Loucy (cell line): ENCODE data around the gene LRRC27.

Source experiments
- EZH2phosphoT487 ChIP-seq: fragments of 200-600 bp; IDR thresholded peaks from 2 replicates; pipeline ENCODE4 v1.6.1; 2018; ENCODE audit warnings: antibody characterized with exemption, mild to moderate bottlenecking, moderate library complexity, borderline replicate concordance
- TF ChIP-seq, protein P1 (sequence below): fragments of 200-600 bp; sonication (generic); conservative IDR thresholded peaks from 2 replicates; pipeline ENCODE4 v1.5.1; 2014; ENCODE audit warnings: mild to moderate bottlenecking, antibody characterized with exemption, low read length

DNA sequence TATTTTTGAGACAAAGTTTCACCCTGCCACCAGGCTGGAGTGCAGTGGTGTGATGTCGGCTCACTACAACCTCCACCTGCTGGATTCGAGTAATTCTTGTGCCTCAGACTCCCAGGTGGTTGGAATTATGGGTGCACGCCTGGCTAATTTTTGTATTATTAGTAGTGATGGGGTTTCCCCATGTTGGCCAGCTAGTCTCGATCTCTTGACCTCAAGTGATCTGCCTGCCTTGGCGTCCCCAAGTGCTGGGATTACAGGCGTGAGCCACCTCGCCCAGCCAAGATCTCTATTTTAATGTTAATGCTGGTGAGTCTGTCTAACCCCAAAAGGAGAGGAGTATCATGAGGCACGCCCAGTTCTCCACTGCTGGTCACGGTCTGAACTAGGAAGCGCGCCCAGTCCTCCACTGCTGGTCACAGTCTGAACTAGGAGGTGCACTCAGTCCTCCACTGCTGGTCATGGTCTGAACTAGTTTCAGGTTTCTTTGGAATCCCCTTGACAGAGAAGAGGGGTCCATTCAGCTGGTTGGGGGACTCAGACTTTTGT, 5.6 kb upstream of the LRRC27 start:
- TF ChIP-seq, protein P1, sequence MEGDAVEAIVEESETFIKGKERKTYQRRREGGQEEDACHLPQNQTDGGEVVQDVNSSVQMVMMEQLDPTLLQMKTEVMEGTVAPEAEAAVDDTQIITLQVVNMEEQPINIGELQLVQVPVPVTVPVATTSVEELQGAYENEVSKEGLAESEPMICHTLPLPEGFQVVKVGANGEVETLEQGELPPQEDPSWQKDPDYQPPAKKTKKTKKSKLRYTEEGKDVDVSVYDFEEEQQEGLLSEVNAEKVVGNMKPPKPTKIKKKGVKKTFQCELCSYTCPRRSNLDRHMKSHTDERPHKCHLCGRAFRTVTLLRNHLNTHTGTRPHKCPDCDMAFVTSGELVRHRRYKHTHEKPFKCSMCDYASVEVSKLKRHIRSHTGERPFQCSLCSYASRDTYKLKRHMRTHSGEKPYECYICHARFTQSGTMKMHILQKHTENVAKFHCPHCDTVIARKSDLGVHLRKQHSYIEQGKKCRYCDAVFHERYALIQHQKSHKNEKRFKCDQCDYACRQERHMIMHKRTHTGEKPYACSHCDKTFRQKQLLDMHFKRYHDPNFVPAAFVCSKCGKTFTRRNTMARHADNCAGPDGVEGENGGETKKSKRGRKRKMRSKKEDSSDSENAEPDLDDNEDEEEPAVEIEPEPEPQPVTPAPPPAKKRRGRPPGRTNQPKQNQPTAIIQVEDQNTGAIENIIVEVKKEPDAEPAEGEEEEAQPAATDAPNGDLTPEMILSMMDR = no peak
- TF ChIP-seq EZH2phosphoT487 = no peak
